Lower lobe of right lung (tissue), 2 donors: ENCODE measurements around the gene GGT6. TPM values are rescaled to one million over a fixed set of nuclear protein-coding genes. Genes with fewer than 3 reads are reported as not detected.

Source experiments
- ATAC-seq, 2 donors: fragments of 200-7000 bp; cut with Tn5 transposase; one replicate each; pipeline ENCODE4 v1.9.1; 2020 to 2022; ENCODE audit warnings: mild to moderate bottlenecking in 2 of 2, moderate library complexity in 2 of 2
- DNase-seq: peaks from one replicate; pipeline ENCODE4 v3.0.0-alpha.2; 2020
- H3K27ac ChIP-seq: fragments of 200-600 bp; one replicate; pipeline ENCODE4 v1.8.0; 2022
- H3K27me3 ChIP-seq: fragments of 200-600 bp; one replicate; pipeline ENCODE4 v1.8.0; 2022; ENCODE audit warnings: low read depth
- H3K36me3 ChIP-seq: fragments of 200-600 bp; one replicate; pipeline ENCODE4 v1.8.0; 2022; ENCODE audit warnings: mild to moderate bottlenecking
- H3K4me1 ChIP-seq: fragments of 200-600 bp; one replicate; pipeline ENCODE4 v1.8.0; 2022
- H3K4me3 ChIP-seq: fragments of 200-600 bp; one replicate; pipeline ENCODE4 v1.8.0; 2022; ENCODE audit warnings: mild to moderate bottlenecking
- H3K9me3 ChIP-seq: fragments of 200-600 bp; one replicate; pipeline ENCODE4 v1.8.0; 2022
- intact Hi-C: fragments of 100-400 bp; cut with DNase I; formaldehyde crosslinking; loops from one replicate; pipeline ENCODE4 v1.11.0; 2022
- total RNA-seq: library from RNA; stranded (reverse); fragmentation: NEBNext Ultra II Directional; extraction: Animal tissue kit (Norgen Biotek cat#: 25700); gene quantifications from one replicate; pipeline ENCODE4 v1.2.1, GENCODE V29; 2021
- TF ChIP-seq, protein P1 (sequence below): fragments of 200-600 bp; IDR thresholded peaks from one replicate; pipeline ENCODE4 v1.8.0; 2022; ENCODE audit warnings: antibody characterized with exemption, mild to moderate bottlenecking
- donor health status: DM: no; HTN: yes; CAD: no; lungs with severe emphysema.

Gene GGT6
- total RNA-seq, 1 donor from 2014 or later: 3.7 TPM

GRCh38 chr17:4562015-4562969 lies 1.9 kb upstream of the GGT6 start:
- Histone ChIP-seq H3K4me1 (peaks cover 23% of the 10 kb centered on the region), H3K27me3 (no peaks in the 10 kb centered on the region), H3K27ac (peak overlapping the region; percentile 39), H3K36me3 (no peaks in the 10 kb centered on the region), H3K4me3 (no peak overlapping the region), H3K9me3 (no peaks in the 10 kb centered on the region)
- TF ChIP-seq, protein P1, sequence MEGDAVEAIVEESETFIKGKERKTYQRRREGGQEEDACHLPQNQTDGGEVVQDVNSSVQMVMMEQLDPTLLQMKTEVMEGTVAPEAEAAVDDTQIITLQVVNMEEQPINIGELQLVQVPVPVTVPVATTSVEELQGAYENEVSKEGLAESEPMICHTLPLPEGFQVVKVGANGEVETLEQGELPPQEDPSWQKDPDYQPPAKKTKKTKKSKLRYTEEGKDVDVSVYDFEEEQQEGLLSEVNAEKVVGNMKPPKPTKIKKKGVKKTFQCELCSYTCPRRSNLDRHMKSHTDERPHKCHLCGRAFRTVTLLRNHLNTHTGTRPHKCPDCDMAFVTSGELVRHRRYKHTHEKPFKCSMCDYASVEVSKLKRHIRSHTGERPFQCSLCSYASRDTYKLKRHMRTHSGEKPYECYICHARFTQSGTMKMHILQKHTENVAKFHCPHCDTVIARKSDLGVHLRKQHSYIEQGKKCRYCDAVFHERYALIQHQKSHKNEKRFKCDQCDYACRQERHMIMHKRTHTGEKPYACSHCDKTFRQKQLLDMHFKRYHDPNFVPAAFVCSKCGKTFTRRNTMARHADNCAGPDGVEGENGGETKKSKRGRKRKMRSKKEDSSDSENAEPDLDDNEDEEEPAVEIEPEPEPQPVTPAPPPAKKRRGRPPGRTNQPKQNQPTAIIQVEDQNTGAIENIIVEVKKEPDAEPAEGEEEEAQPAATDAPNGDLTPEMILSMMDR: no peak
- DNase-seq (no peak), ATAC-seq (no peak)
- intact Hi-C loops: loop anchor here (10.0 kb wide), 1 partner anchor 63 kb away; no protein-coding TSS in a partner anchor

DNA sequence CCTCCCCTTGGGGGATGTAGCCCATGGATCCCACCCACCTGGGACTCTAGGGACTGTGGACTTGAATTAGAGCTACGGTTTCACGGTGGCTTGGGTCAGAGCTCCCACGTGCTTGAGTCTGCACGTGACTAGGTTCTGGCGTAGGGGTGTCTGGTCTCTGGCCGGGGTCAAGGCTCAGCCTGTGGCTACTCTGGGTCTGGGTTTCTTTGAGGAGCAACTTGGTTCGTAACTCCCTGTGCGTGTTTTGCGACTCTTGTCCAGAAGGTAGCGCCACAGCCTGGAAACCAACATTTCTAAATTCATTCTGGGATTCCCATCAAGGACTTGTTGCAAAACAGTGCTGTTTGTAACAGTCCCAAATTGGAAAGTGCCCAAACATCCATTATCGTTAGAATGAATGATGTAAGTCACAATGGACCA lies 470 bp upstream of the GGT6 start:
- DNase-seq (peak; percentile 41), ATAC-seq (peak in 1 of 2 donors; percentile 2)
- H3K9me3 ChIP-seq: no peaks in the 10 kb centered on the region
- no peak overlapping the region for H3K27ac ChIP-seq
- H3K4me1 ChIP-seq: peaks cover 24% of the 10 kb centered on the region
- H3K36me3 ChIP-seq: no peaks in the 10 kb centered on the region
- no peak overlapping the region for H3K4me3 ChIP-seq
- no peaks in the 10 kb centered on the region for H3K27me3 ChIP-seq
- TF ChIP-seq, protein P1: no peak
- intact Hi-C loops: loop anchor here (10.0 kb wide), 1 partner anchor 64 kb away; no protein-coding TSS in a partner anchor

- ATAC-seq: no peak
Observed at GRCh38 chr17:4559966-4560365, 411 bp downstream of the GGT6 start.

DNA sequence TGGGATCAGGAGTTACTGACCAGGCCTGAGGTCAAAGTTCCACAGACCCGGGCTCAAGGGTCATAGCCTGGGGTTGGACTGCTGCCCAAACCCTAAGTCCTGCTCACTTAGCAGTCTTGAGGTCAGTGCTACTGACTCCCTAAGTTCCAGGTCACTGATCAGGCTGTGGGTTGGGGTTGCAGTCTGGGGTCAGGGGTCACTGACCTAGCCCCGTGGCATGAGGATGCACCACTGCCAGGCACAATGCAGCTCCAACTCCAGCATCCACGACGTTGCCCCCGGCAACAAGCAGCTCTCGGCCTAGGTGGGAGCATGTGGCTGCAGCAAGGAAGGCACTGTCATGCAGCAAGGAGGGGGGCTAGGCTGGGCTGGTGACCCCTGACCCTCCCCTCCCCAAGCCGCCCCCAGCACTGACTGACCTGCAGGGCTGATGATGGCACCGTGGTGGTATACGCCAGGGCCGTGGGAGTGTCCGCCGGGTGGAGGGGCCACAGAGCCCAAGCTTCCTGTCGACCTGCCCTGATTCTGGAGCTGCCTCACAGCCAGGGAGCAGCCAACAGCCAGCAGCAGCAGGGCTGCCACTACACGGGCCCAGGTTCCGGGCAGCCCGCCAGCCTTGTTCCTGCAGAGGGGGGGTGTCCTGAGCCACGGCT lies 1.1 kb downstream of the GGT6 start:
- H3K36me3 ChIP-seq: no peaks in the 10 kb centered on the region
- DNase-seq: peak; percentile 45
- TF ChIP-seq, protein P1: no peak
- no peak overlapping the region for H3K27ac ChIP-seq
- H3K4me3 ChIP-seq: peak overlapping the region; percentile 23
- H3K9me3 ChIP-seq: no peaks in the 10 kb centered on the region
- intact Hi-C loops: no loop called here
- ATAC-seq: no peak
- peaks cover 26% of the 10 kb centered on the region for H3K4me1 ChIP-seq
- H3K27me3 ChIP-seq: no peaks in the 10 kb centered on the region

More at GRCh38 chr17:4559966-4560365, 411 bp downstream of the GGT6 start:
- TF ChIP-seq, protein P1: no peak
- H3K36me3 ChIP-seq: no peaks in the 10 kb centered on the region
- no peaks in the 10 kb centered on the region for H3K9me3 ChIP-seq
- H3K4me1 ChIP-seq: peaks cover 21% of the 10 kb centered on the region
- no peak overlapping the region for H3K27ac ChIP-seq
- H3K27me3 ChIP-seq: no peaks in the 10 kb centered on the region
- peak overlapping the region; percentile 23 for H3K4me3 ChIP-seq
- intact Hi-C loops: loop anchor here (10.0 kb wide), 1 partner anchor 65 kb away; no protein-coding TSS in a partner anchor
- no peak for DNase-seq

DNA sequence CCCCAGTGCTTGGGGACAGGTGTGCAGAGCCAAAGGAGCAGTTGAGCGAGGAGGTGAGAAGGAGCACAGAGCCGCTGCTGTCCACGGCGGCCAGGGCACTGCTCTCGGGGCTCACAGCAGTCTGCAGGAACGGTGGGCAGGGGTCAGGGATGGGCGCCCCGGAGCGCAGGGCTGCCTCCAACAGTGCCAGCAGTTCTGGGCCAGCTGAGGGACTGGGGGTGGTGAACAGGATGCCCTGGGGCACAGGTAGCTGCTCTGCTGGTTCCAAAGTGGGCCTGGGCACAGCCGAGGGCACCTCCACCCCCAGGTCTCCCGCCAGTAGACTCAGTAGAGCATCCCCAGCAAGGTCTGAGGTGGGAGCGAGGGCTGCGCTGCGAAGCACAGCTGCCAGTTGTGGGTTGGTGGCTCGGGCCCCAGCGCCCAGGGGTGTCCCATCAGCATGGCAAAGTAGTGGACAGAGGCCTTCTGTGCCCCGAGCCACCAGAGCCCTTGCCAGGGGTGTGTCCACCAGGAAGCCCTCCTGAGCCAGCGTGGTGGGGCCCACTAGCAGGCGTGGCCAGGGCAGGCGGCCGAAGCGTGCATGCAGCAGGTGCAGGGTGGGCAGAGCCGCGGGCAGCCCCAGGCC lies 1.9 kb downstream of the GGT6 start:
- peaks cover 5% of the 10 kb centered on the region for H3K36me3 ChIP-seq
- TF ChIP-seq, protein P1: no peak
- ATAC-seq: no peak
- peak; percentile 44 for DNase-seq
- peaks cover 34% of the 10 kb centered on the region for H3K4me1 ChIP-seq
- H3K4me3 ChIP-seq: no peak overlapping the region
- no peaks in the 10 kb centered on the region for H3K27me3 ChIP-seq
- no peaks in the 10 kb centered on the region for H3K9me3 ChIP-seq
- H3K27ac ChIP-seq: no peak overlapping the region
- intact Hi-C loops: no loop called here
